NT2/D1 (cell line): ENCODE measurements around the gene TLCD3B.

ENCODE experiments used
- YY1 ChIP-seq: IDR thresholded peaks from 2 replicates; pipeline ENCODE4 v1.6.1; 2011; ENCODE audit not compliant: insufficient read length, insufficient read depth
- ZNF274 ChIP-seq: IDR thresholded peaks from 2 replicates; pipeline ENCODE4 v1.6.1; 2011; ENCODE audit warnings: mild to moderate bottlenecking, low read depth, low read length

DNA sequence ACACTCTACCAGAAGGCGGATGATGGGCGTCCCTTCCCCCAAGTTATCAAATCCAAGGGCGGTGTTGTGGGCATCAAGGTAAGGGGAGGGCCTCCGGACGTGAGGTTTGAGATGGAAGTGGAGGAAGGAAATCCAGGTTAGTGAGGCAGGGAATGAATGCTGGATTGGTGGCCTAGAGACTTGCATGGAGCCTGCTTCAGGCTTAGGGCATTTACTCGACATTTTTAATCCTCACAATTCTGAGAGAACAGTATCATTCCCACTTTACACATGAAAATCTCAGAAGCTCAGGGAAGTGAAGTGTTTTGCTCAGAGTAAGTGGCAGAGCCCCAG is 36.5 kb upstream of the TLCD3B start:
- TF ChIP-seq YY1 (no peak), ZNF274 (no peak)
